ENCODE measurements around the gene SNTA1. TPM values are rescaled to one million over a fixed set of nuclear protein-coding genes. Genes with fewer than 3 reads are reported as not detected.
"Not testable (repeated sequence)": the region's sequence is repeated elsewhere in the genome, so short reads cannot be mapped to it uniquely, and the experiment has no call there.

Gene SNTA1
- total RNA-seq, 1 experiment from 2014 or later = 9.9 TPM

DNA sequence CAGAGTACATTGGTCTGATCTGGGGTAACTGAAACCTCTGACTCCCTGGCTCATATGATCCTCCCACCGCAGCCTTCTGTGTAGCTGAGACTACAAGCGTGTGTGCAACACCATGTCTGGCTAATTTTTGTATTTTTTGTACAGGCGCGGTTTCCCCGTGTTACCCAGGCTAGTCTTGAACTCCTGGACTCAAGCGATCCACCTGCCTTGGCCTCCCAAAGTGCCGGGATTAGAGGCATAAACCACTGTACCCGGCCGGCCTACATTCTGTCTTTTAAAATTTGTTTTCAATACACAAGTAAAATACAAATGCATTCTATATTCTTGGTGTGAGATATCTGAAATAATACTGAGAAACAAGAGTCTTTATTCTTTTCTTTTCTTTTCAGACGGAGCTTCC is 44.6 kb upstream of the SNTA1 start:
- Histone ChIP-seq H3K79me2 (ENCODE audit: insufficient read depth, low read length) (no peaks in the 10 kb centered on the region), H3K23me2 (ENCODE audit: insufficient read length, low read depth, low read length, poor library complexity, severe bottlenecking) (peaks cover 11% of the 10 kb centered on the region), H3K27me3 (ENCODE audit: insufficient read depth, low read length) (no peaks in the 10 kb centered on the region), H3K18ac (ENCODE audit: insufficient read length, low read depth, low read length) (no peak overlapping the region), H3K9me3 (ENCODE audit: control insufficient read depth, low read depth, low read length) (no peaks in the 10 kb centered on the region), H2AFZ (ENCODE audit: low read length) (no peak overlapping the region), H3K79me1 (ENCODE audit: insufficient read depth, low read depth, low read length, poor library complexity, severe bottlenecking) (no peaks in the 10 kb centered on the region), H2BK20ac (ENCODE audit: low read depth, low read length, poor library complexity, severe bottlenecking) (no peak overlapping the region), H2BK15ac (ENCODE audit: low read depth, low read length) (no peak overlapping the region), H4K91ac (ENCODE audit: insufficient read length, low read depth, low read length) (no peak overlapping the region), H3K23ac (ENCODE audit: insufficient read length, low read depth, low read length) (no peak overlapping the region), H4K5ac (ENCODE audit: insufficient read length, low read depth, low read length) (no peak overlapping the region), H3K27ac (ENCODE audit: insufficient read length, low read depth, low read length) (no peak overlapping the region), H2BK5ac (ENCODE audit: insufficient read length, low read length) (no peak overlapping the region), H3T11ph (ENCODE audit: low read length) (no peak overlapping the region), H3K4ac (ENCODE audit: low read depth, low read length) (no peak overlapping the region), H4K8ac (replicated peaks; ENCODE audit: insufficient read length, low read depth, low read length) (no peak overlapping the region), H3K4me2 (ENCODE audit: insufficient read depth, insufficient read length, low read length) (no peak overlapping the region), H3K4me1 (ENCODE audit: insufficient read depth, low read length) (no peaks in the 10 kb centered on the region), H3K56ac (ENCODE audit: insufficient read length, low read depth, low read length) (no peak overlapping the region), H2AK5ac (ENCODE audit: insufficient read length, low read length) (no peak overlapping the region), H4K20me1 (ENCODE audit: control insufficient read depth, insufficient read depth, insufficient read length) (no peaks in the 10 kb centered on the region), H2BK12ac (ENCODE audit: insufficient read length, low read depth, low read length) (no peak overlapping the region), H2BK120ac (ENCODE audit: low read depth, low read length, poor library complexity, severe bottlenecking) (no peak overlapping the region), H3K9ac (ENCODE audit: extremely low read depth, insufficient read length, low read length) (no peak overlapping the region), H3K14ac (ENCODE audit: insufficient read depth, low read length) (no peak overlapping the region)
- Mint-ChIP-seq H3K36me3 (ENCODE audit: insufficient read depth in 1 of 3, low read depth in 3 of 3) (peaks cover 0 to 1% (median 0%) of the 10 kb centered on the region in 3 experiments; a peak in 2 of 7 replicates), H3K27ac (peak overlapping the region in 1 of 3 experiments; percentile 22; a peak in 1 of 7 replicates), H3K4me1 (peaks cover 9 to 10% of the 10 kb centered on the region in 2 experiments), H3K27me3 (ENCODE audit: low read depth) (no peaks in the 10 kb centered on the region; the same call in 1 of the 2 replicates), H3K4me3 (peak overlapping the region in 1 of 2 experiments; percentile 50; a peak in 2 of 5 replicates), H3K9me3 (no peaks in the 10 kb centered on the region)
- no CpG with 5 or more reads among the region's 10 CpGs for WGBS (ENCODE audit: extremely low coverage, insufficient read length, low lambda C conversion rate)
- DNase-seq = no peak
- TF ChIP-seq CTCF (conservative IDR thresholded peaks at IDR 0.05) = no peak

DNA sequence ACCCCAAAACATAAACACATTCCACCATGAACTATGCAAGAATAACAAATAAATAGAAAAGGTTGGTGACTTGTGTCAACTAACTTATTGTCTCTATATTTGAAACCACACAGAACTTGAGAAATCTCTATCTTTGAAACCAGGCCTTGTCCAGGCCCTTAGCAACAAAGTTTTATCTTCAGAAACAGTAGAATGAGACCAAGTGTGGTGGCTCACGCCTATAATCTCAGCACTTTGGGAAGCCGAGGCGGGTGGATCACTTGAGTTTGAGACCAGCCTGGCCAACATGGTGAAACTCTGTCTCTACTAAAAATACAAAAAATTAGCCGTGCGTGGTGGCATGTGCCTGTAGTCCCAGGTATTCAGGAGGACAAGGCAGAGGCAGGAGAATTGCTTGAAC is 39.6 kb upstream of the SNTA1 start:
- H4K20me1 ChIP-seq (ENCODE audit: control insufficient read depth, insufficient read depth, insufficient read length); H3K23ac ChIP-seq (ENCODE audit: insufficient read length, low read depth, low read length); H2BK120ac ChIP-seq (ENCODE audit: low read depth, low read length, poor library complexity, severe bottlenecking); H3K36me3 Mint-ChIP-seq (ENCODE audit: insufficient read depth in 1 of 3, low read depth in 3 of 3); H3K4ac ChIP-seq (ENCODE audit: low read depth, low read length); H2BK12ac ChIP-seq (ENCODE audit: insufficient read length, low read depth, low read length); H3K9me3 Mint-ChIP-seq; H2BK5ac ChIP-seq (ENCODE audit: insufficient read length, low read length); H2AFZ ChIP-seq (ENCODE audit: low read length); H3K9me3 ChIP-seq (ENCODE audit: control insufficient read depth, low read depth, low read length); H4K8ac ChIP-seq (replicated peaks; ENCODE audit: insufficient read length, low read depth, low read length); H2AK5ac ChIP-seq (ENCODE audit: insufficient read length, low read length); H3K4me1 ChIP-seq (ENCODE audit: insufficient read depth, low read length); H4K91ac ChIP-seq (ENCODE audit: insufficient read length, low read depth, low read length); H3K14ac ChIP-seq (ENCODE audit: insufficient read depth, low read length); H4K5ac ChIP-seq (ENCODE audit: insufficient read length, low read depth, low read length); H3K27me3 Mint-ChIP-seq (ENCODE audit: low read depth); H3K27me3 ChIP-seq (ENCODE audit: insufficient read depth, low read length); H3K27ac ChIP-seq (ENCODE audit: insufficient read length, low read depth, low read length); H2BK20ac ChIP-seq (ENCODE audit: low read depth, low read length, poor library complexity, severe bottlenecking); H3K27ac Mint-ChIP-seq; H3K23me2 ChIP-seq (ENCODE audit: insufficient read length, low read depth, low read length, poor library complexity, severe bottlenecking); H3K79me2 ChIP-seq (ENCODE audit: insufficient read depth, low read length); H3K4me3 Mint-ChIP-seq; H3K9ac ChIP-seq (ENCODE audit: extremely low read depth, insufficient read length, low read length); DNase-seq; H3K4me1 Mint-ChIP-seq; H3K18ac ChIP-seq (ENCODE audit: insufficient read length, low read depth, low read length); H3K4me2 ChIP-seq (ENCODE audit: insufficient read depth, insufficient read length, low read length); H2BK15ac ChIP-seq (ENCODE audit: low read depth, low read length); H3T11ph ChIP-seq (ENCODE audit: low read length); H3K79me1 ChIP-seq (ENCODE audit: insufficient read depth, low read depth, low read length, poor library complexity, severe bottlenecking); H3K56ac ChIP-seq (ENCODE audit: insufficient read length, low read depth, low read length): not testable (repeated sequence)
- WGBS (ENCODE audit: extremely low coverage, insufficient read length, low lambda C conversion rate) = no CpG with 5 or more reads among the region's 5 CpGs

Measured in H9 (cell line).